Retina (tissue), 1 donor: ENCODE data around the gene DMWD.
"Not testable (repeated sequence)": the region's sequence is repeated elsewhere in the genome, so short reads cannot be mapped to it uniquely, and the experiment has no call there.

Experiments used
- DNase-seq: peaks from one replicate; pipeline ENCODE4 v3.0.0-alpha.2; 2016

The DMWD gene

GRCh38 chr19:45768984-45769782 lies 23.5 kb downstream of the DMWD start, which contains the start of gene SIX5:
TSS of gene SIX5 (minus strand) at chr19:45769252. CDS start at chr19:45768844, 408 bp downstream.
- DNase-seq: peak; percentile 98

GRCh38 chr19:45768655-45768983 lies 24.0 kb downstream of the DMWD start:
- DNase-seq: no peak

- DNase-seq: peak; percentile 84
These were observed 24.6 kb downstream of the DMWD start for GRCh38 chr19:45767881-45768654.

GRCh38 chr19:45767410-45767880 lies 25.2 kb downstream of the DMWD start:
- DNase-seq: no peak

GRCh38 chr19:45766869-45767346 lies 25.7 kb downstream of the DMWD start:
- no peak for DNase-seq

GRCh38 chr19:45766296-45766868 lies 26.3 kb downstream of the DMWD start:
- DNase-seq: no peak

- no peak for DNase-seq
These were observed 26.8 kb downstream of the DMWD start for GRCh38 chr19:45765702-45766295.

GRCh38 chr19:45764945-45765701 lies 27.5 kb downstream of the DMWD start:
- DNase-seq: no peak

- no peak for DNase-seq
These were observed 28.2 kb downstream of the DMWD start for GRCh38 chr19:45764475-45764874.

- peak; percentile 60 for DNase-seq
These were observed 28.9 kb downstream of the DMWD start for GRCh38 chr19:45763691-45764294.

- no peak for DNase-seq
These were observed 29.6 kb downstream of the DMWD start for GRCh38 chr19:45762870-45763631.

GRCh38 chr19:45761714-45762113 lies 30.9 kb downstream of the DMWD start:
- no peak for DNase-seq

GRCh38 chr19:45758921-45759320 lies 33.7 kb downstream of the DMWD start:
- DNase-seq: no peak

GRCh38 chr19:45757695-45758094 lies 35.0 kb downstream of the DMWD start:
- no peak for DNase-seq

- no peak for DNase-seq
These were observed 38.3 kb downstream of the DMWD start for GRCh38 chr19:45754323-45754722.

GRCh38 chr19:45753548-45753947 lies 39.1 kb downstream of the DMWD start:
- no peak for DNase-seq

- DNase-seq: no peak
These were observed 40.0 kb downstream of the DMWD start for GRCh38 chr19:45752639-45753038.

GRCh38 chr19:45751483-45751882 lies 41.2 kb downstream of the DMWD start:
- not testable (repeated sequence) for DNase-seq

- no peak for DNase-seq
These were observed 45.1 kb downstream of the DMWD start for GRCh38 chr19:45747513-45747912.

GRCh38 chr19:45746866-45747265 lies 45.8 kb downstream of the DMWD start:
- no peak for DNase-seq

GRCh38 chr19:45745606-45746005 lies 47.0 kb downstream of the DMWD start:
- no peak for DNase-seq
